Sigmoid colon (tissue), 7 donors: ENCODE data around the gene TNK2. TPM values are rescaled to one million over a fixed set of nuclear protein-coding genes. Genes with fewer than 3 reads are reported as not detected.
A peak's percentile ranks its signal among the peaks of the same experiment; 100 is the strongest.
"Not testable (repeated sequence)": the region's sequence is repeated elsewhere in the genome, so short reads cannot be mapped to it uniquely, and the experiment has no call there.

Source experiments
- DNase-seq: peaks from one replicate; pipeline ENCODE4 v3.0.0-alpha.2; 2019
- H3K27ac ChIP-seq, 4 donors: fragments of 200-600 bp; sonication (generic); one replicate each; pipeline ENCODE4 v1.5.1; 2016 to 2019; ENCODE audit warnings: mild to moderate bottlenecking in 1 of 4
- H3K27me3 ChIP-seq, 3 donors: fragments of 200-600 bp; sonication (generic); one replicate each; pipeline ENCODE4 v1.5.1; 2019; ENCODE audit warnings: mild to moderate bottlenecking in 1 of 3
- H3K36me3 ChIP-seq, 4 donors: fragments of 200-600 bp; sonication (generic); one replicate each; pipeline ENCODE4 v1.5.1; 2016 to 2019
- H3K4me1 ChIP-seq, 4 donors: fragments of 200-600 bp; sonication (generic); one replicate each; pipeline ENCODE4 v1.5.1; 2017 to 2019
- H3K4me3 ChIP-seq, 4 donors: fragments of 200-600 bp; sonication (generic); one replicate each; pipeline ENCODE4 v1.5.1; 2017 to 2019; ENCODE audit warnings: mild to moderate bottlenecking in 2 of 4, moderate library complexity in 1 of 4
- H3K9me3 ChIP-seq, 4 donors: fragments of 200-600 bp in 3 of 4; sonication (generic) in 3 of 4; one replicate each; pipeline versions ENCODE4 v1.5.1 to v1.6.1; 2013 to 2019
- CTCF ChIP-seq, 4 experiments: fragments of 450-650 bp in 3 of 4; fragments of 200-600 bp in 1 of 4; IDR thresholded peaks; one replicate each; pipeline ENCODE4 v1.5.1; 2016 to 2019; ENCODE audit warnings: antibody characterized with exemption in 4 of 4, mild to moderate bottlenecking in 3 of 4, moderate library complexity in 2 of 4
- EP300 ChIP-seq, 4 donors: sonication (generic); formaldehyde crosslinking; IDR thresholded peaks; one replicate each; pipeline ENCODE4 v1.6.1; 2017; ENCODE audit warnings: antibody characterized with exemption in 4 of 4
- POLR2A ChIP-seq, 2 donors: fragments of 450-650 bp; IDR thresholded peaks; one replicate each; pipeline ENCODE4 v1.6.1; 2016; ENCODE audit warnings: antibody characterized with exemption in 2 of 2, mild to moderate bottlenecking in 2 of 2, moderate library complexity in 2 of 2
- POLR2AphosphoS5 ChIP-seq, 4 donors: sonication (generic); formaldehyde crosslinking; IDR thresholded peaks; one replicate each; pipeline ENCODE4 v1.6.1; 2017; ENCODE audit warnings: antibody characterized with exemption in 4 of 4
- WGBS, 2 donors: extraction: QIAGEN DNeasy Blood & Tissue Kit; methylation state at CpG; one replicate each; pipeline ENCODE4 v1.1.7; 2013; 5-methylcytosine and 5-hydroxymethylcytosine counted together
- intact Hi-C: fragments of 100-400 bp; cut with DNase I; formaldehyde crosslinking; loops from one replicate; pipeline ENCODE4 v1.15.1; 2023
- polyA plus RNA-seq, 3 donors: library from polyadenylated mRNA; stranded (reverse); fragments of 200-250 nt; gene quantifications; one replicate each; pipeline ENCODE4 v1.2.3, GENCODE V29; 2013
- total RNA-seq, 4 donors: library from RNA; depleted of rRNA; stranded (reverse); fragments of >200 nt; gene quantifications; one replicate each; pipeline ENCODE4 v1.1.0, GENCODE V29; 2016
- donor health status: healthy with polysubstance abuse.
- donor health status: Bipolar disorder and iron deficiency.
- donor health status: healthy.

Gene TNK2
- total and polyA plus RNA-seq, 7 donors: 8.4 to 44.0 (median 17.1) TPM

DNA sequence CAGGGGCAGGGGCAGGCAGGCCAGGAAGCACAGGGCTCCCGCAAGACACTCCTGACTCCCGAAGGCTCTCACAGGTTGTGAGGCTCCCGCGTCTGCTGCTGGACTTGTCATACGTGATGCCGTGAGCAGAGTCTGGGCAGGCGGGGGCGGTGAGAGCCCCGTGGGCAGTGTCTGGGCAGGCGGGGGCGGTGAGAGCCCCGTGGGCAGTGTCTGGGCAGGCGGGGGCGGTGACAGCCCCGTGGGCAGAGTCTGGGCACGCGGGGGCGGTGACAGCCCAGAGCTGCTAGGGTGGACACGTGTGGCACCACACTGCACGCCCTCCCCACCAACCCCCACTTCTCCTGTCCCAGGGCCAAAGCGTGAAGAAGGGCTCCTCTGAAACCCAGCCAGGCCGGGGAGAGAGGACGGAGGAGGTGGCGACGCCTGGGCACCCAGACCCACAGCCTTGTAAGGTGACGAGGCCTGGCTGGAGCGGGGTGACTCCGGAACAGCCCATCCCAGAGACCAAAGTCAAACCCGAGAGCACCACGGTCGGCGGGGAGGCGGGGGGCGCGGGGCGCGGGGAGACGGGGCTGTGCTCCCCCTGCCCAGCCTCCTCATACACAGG is 35.0 kb downstream of the TNK2 start:
- Histone ChIP-seq H3K36me3 (peaks cover 2 to 62% (median 18%) of the 10 kb centered on the region in 4 donors), H3K27me3 (no peaks in the 10 kb centered on the region), H3K4me1 (no peaks in the 10 kb centered on the region), H3K27ac (peak overlapping the region in 1 of 4 donors; percentile 14), H3K9me3 (no peaks in the 10 kb centered on the region), H3K4me3 (no peak overlapping the region)
- 92% methylated on average over 38 of the region's 38 CpGs for WGBS, 2 donors
- intact Hi-C loops: no loop called here
- TF ChIP-seq POLR2AphosphoS5 (IDR thresholded peaks at IDR 0.05) (no peak), POLR2A (IDR thresholded peaks at IDR 0.05) (no peak), CTCF (IDR thresholded peaks at IDR 0.05) (no peak), EP300 (IDR thresholded peaks at IDR 0.05) (no peak)
- no peak for DNase-seq

DNA sequence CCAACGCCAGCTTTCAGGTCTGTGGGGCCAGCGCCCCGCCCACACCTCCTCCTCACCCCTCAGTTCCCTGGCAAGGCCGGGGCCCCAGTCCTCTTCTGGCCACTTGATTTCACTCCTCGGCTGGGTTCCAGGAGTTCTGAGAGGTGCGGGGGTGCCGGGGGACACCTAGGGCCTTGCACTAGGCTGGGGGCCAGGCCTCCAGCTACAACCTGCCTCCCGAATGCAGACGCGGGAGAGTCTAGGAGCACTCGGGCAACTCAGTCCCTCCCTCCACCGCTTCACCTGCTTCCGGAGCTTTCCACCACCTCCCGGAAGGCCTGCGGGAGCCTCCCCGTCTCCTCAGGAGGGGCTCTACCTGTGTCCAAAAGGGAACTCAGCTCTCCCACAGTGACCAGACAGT is 35.6 kb downstream of the TNK2 start:
- Histone ChIP-seq H3K36me3 (peaks cover 0 to 62% (median 14%) of the 10 kb centered on the region in 4 donors), H3K27me3 (no peaks in the 10 kb centered on the region), H3K27ac (no peak overlapping the region), H3K4me1 (no peaks in the 10 kb centered on the region), H3K4me3 (no peak overlapping the region), H3K9me3 (no peaks in the 10 kb centered on the region)
- no peak for DNase-seq
- intact Hi-C loops: no loop called here
- 95 to 96% methylated on average over 16 of the region's 16 CpGs for WGBS, 2 donors
- no peak for TF ChIP-seq POLR2A (IDR thresholded peaks at IDR 0.05)
- no peak for TF ChIP-seq CTCF (IDR thresholded peaks at IDR 0.05)
- TF ChIP-seq POLR2AphosphoS5 (IDR thresholded peaks at IDR 0.05): no peak
- TF ChIP-seq EP300 (IDR thresholded peaks at IDR 0.05): no peak

DNA sequence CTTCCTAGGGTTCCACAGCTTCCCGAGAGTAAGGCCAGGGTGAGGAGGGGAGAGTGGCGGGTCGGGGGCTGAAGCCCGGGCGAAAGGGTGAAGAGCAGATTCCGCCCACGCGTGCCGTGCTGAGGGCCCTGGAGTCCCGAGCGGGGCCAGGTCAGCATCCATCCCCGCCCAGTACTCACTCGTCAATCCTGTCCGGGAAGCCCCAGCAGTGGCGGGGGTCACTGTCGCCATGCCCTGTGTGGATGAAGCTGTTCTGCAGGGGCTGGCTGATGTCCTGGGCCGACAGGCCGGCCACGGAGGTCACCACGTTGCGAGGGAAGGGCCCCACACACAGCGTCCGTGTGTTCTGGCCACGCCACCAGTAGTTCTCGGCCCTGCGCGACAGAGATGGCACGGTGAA is 36.3 kb downstream of the TNK2 start:
- no peak for DNase-seq
- no peaks in the 10 kb centered on the region for H3K4me1 ChIP-seq
- WGBS, 2 donors: 96% methylated on average over 28 of the region's 28 CpGs
- no peak overlapping the region for H3K4me3 ChIP-seq
- peaks cover 0 to 62% (median 13%) of the 10 kb centered on the region in 4 donors for H3K36me3 ChIP-seq
- no peak overlapping the region for H3K27ac ChIP-seq
- no peak for TF ChIP-seq CTCF (IDR thresholded peaks at IDR 0.05)
- TF ChIP-seq EP300 (IDR thresholded peaks at IDR 0.05): no peak
- no peak for TF ChIP-seq POLR2AphosphoS5 (IDR thresholded peaks at IDR 0.05)
- no peak for TF ChIP-seq POLR2A (IDR thresholded peaks at IDR 0.05)
- no peaks in the 10 kb centered on the region for H3K9me3 ChIP-seq
- no peaks in the 10 kb centered on the region for H3K27me3 ChIP-seq
- intact Hi-C loops: no loop called here

- intact Hi-C loops, H3K27ac ChIP-seq: not testable (repeated sequence)
- 98% methylated on average over 3 of the region's 3 CpGs for WGBS, 2 donors
These were observed 36.7 kb downstream of the TNK2 start for GRCh38 chr3:195871686-195872085.

DNA sequence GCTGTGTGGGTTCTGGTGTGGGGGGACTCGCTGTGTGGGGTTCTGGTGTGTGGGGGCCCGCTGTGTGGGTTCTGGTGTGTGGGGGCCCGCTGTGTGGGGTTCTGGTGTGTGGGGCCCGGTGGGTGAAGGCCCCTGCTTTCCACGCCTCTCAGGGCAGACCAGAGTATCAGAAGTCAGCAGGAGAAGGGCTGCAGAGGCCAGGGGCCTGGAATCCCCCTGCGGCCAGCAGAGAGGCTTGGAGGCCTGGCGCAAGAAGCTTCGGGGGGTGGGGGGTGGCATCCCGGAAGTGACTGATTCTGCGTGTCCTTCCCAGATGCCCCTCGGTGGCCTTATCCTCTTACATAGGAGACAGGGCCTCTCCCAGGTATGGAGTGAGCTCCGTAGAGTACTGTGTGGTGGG is 37.4 kb downstream of the TNK2 start:
- Histone ChIP-seq H3K4me3 (no peak overlapping the region), H3K27me3 (no peaks in the 10 kb centered on the region), H3K4me1 (no peaks in the 10 kb centered on the region), H3K9me3 (no peaks in the 10 kb centered on the region), H3K27ac (no peak overlapping the region), H3K36me3 (peaks cover 0 to 61% (median 13%) of the 10 kb centered on the region in 4 donors)
- intact Hi-C loops: no loop called here
- 96 to 97% methylated on average over 12 of the region's 12 CpGs for WGBS, 2 donors
- no peak for DNase-seq
- TF ChIP-seq POLR2AphosphoS5 (IDR thresholded peaks at IDR 0.05): no peak
- no peak for TF ChIP-seq EP300 (IDR thresholded peaks at IDR 0.05)
- no peak for TF ChIP-seq CTCF (IDR thresholded peaks at IDR 0.05)
- TF ChIP-seq POLR2A (IDR thresholded peaks at IDR 0.05): no peak

More at GRCh38 chr3:195871686-195872085, 36.7 kb downstream of the TNK2 start:
- not testable (repeated sequence) for DNase-seq, H3K4me3 ChIP-seq, H3K27me3 ChIP-seq, H3K9me3 ChIP-seq, H3K4me1 ChIP-seq
- H3K36me3 ChIP-seq: peaks cover 0 to 64% (median 14%) of the 10 kb centered on the region in 4 donors
